Neuronal stem cell (in vitro differentiated cells): ENCODE data around the gene ROBO1.

Source experiments
- DNase-seq: peaks from one replicate; pipeline ENCODE4 v3.0.0-alpha.2; 2013; ENCODE audit warnings: low spot score
- H2AFZ ChIP-seq: one replicate; pipeline ENCODE4 v1.6.1; 2013; ENCODE audit warnings: mild to moderate bottlenecking, low read length, inconsistent platforms
- H2AK5ac ChIP-seq: 2 replicates; pipeline ENCODE4 v1.6.1; 2013; ENCODE audit warnings: low read depth, mild to moderate bottlenecking, inconsistent platforms, low read length, moderate library complexity, mixed read lengths
- H2BK120ac ChIP-seq: 2 replicates; pipeline ENCODE4 v1.6.1; 2013; ENCODE audit warnings: low read depth, mild to moderate bottlenecking, inconsistent platforms, low read length, moderate library complexity, mixed read lengths
- H2BK12ac ChIP-seq: one replicate; pipeline ENCODE4 v1.6.1; 2013; ENCODE audit warnings: low read length, inconsistent platforms
- H2BK15ac ChIP-seq: 2 replicates; pipeline ENCODE4 v1.6.1; 2013; ENCODE audit warnings: mild to moderate bottlenecking, low read length, inconsistent platforms, mixed read lengths
- H2BK5ac ChIP-seq: one replicate; pipeline ENCODE4 v1.6.1; 2013; ENCODE audit warnings: inconsistent platforms, mild to moderate bottlenecking, low read length, moderate library complexity
- H3K14ac ChIP-seq: one replicate; pipeline ENCODE4 v1.6.1; 2013; ENCODE audit warnings: low read length, inconsistent platforms
- H3K18ac ChIP-seq: 2 replicates; pipeline ENCODE4 v1.6.1; 2013; ENCODE audit warnings: low read length, inconsistent platforms
- H3K23ac ChIP-seq: 2 replicates; pipeline ENCODE4 v1.6.1; 2013; ENCODE audit warnings: low read depth, mild to moderate bottlenecking, mixed read lengths, low read length, inconsistent platforms; ENCODE audit not compliant: poor library complexity
- H3K27ac ChIP-seq: replicated peaks from 3 replicates; pipeline ENCODE4 v1.5.1; 2013; ENCODE audit warnings: low read length, inconsistent platforms
- H3K27me3 ChIP-seq, 3 experiments: 2 replicates each; pipeline ENCODE4 v1.6.1; 2013; ENCODE audit warnings: low read length in 3 of 3, mild to moderate bottlenecking in 2 of 3, inconsistent platforms in 1 of 3, low read depth in 1 of 3, mixed read lengths in 1 of 3, moderate library complexity in 1 of 3; ENCODE audit not compliant: control insufficient read depth in 3 of 3, insufficient read depth in 3 of 3
- H3K36me3 ChIP-seq, 2 donors: replicated peaks in 1 of 2; 2 replicates each; pipeline ENCODE4 v1.6.1; 2013; ENCODE audit warnings: low read length in 2 of 2; ENCODE audit not compliant: control insufficient read depth in 2 of 2, insufficient read depth in 2 of 2
- H3K4ac ChIP-seq: 2 replicates; pipeline ENCODE4 v1.6.1; 2013; ENCODE audit warnings: inconsistent platforms, mild to moderate bottlenecking, low read length, moderate library complexity
- H3K4me1 ChIP-seq, 2 donors: 1 replicate in 1 of 2; 2 replicates in 1 of 2; pipeline ENCODE4 v1.6.1; 2013; ENCODE audit warnings: low read length in 2 of 2, low read depth in 1 of 2; ENCODE audit not compliant: control insufficient read depth in 2 of 2, insufficient read depth in 1 of 2
- H3K4me2 ChIP-seq: one replicate; pipeline ENCODE4 v1.6.1; 2013; ENCODE audit warnings: mild to moderate bottlenecking, low read length, inconsistent platforms; ENCODE audit not compliant: insufficient read depth, poor library complexity, severe bottlenecking
- H3K4me3 ChIP-seq, 2 donors: 2 replicates each; pipeline ENCODE4 v1.5.1; 2013; ENCODE audit warnings: low read length in 2 of 2, mild to moderate bottlenecking in 2 of 2, inconsistent platforms in 1 of 2, moderate library complexity in 1 of 2
- H3K79me1 ChIP-seq: one replicate; pipeline ENCODE4 v1.6.1; 2013; ENCODE audit warnings: low read depth, mild to moderate bottlenecking, inconsistent platforms, low read length, moderate library complexity
- H3K9ac ChIP-seq: one replicate; pipeline ENCODE4 v1.6.1; 2013; ENCODE audit warnings: mild to moderate bottlenecking, low read depth, low read length, inconsistent platforms; ENCODE audit not compliant: poor library complexity
- H3K9me3 ChIP-seq, 2 donors: replicated peaks in 1 of 2; 2 replicates each; pipeline versions ENCODE3 to v1.6.1; 2013; ENCODE audit warnings: low read length in 2 of 2, mild to moderate bottlenecking in 2 of 2, inconsistent platforms in 1 of 2, low read depth in 1 of 2, mixed read lengths in 1 of 2, moderate library complexity in 1 of 2; ENCODE audit not compliant: control insufficient read depth in 2 of 2, insufficient read depth in 1 of 2
- H4K8ac ChIP-seq: one replicate; pipeline ENCODE4 v1.6.1; 2013; ENCODE audit warnings: low read depth, mild to moderate bottlenecking, inconsistent platforms, low read length, moderate library complexity
- H4K91ac ChIP-seq: one replicate; pipeline ENCODE4 v1.6.1; 2013; ENCODE audit warnings: low read length, low read depth, mild to moderate bottlenecking, inconsistent platforms; ENCODE audit not compliant: poor library complexity
- WGBS, 2 donors: extraction: QIAGEN DNeasy Blood & Tissue Kit; methylation state at CpG; one replicate each; pipeline ENCODE4 v1.1.7; 2013; ENCODE audit warnings: missing lambda C conversion rate in 2 of 2, mixed read lengths in 1 of 2; ENCODE audit not compliant: insufficient read length in 2 of 2, insufficient replicate concordance in 1 of 2; ENCODE audit errors: extremely low coverage in 2 of 2; 5-methylcytosine and 5-hydroxymethylcytosine counted together

ROBO1 gene

GRCh38 chr3:79236496-79236895 is 531.3 kb downstream of the ROBO1 start:
- Histone ChIP-seq H2BK15ac (no peak overlapping the region), H3K14ac (no peak overlapping the region), H3K27me3 (no peaks in the 10 kb centered on the region)

GRCh38 chr3:79233431-79234060 is 534.3 kb downstream of the ROBO1 start:
- no peak overlapping the region for H2BK5ac ChIP-seq
- no peaks in the 10 kb centered on the region for H3K36me3 ChIP-seq
- H2BK12ac ChIP-seq, result no peak overlapping the region
- H4K91ac ChIP-seq, result no peak overlapping the region
- H2BK120ac ChIP-seq, result no peak overlapping the region
- H3K4ac ChIP-seq, result no peak overlapping the region
- H3K27ac ChIP-seq, result no peak overlapping the region
- H4K8ac ChIP-seq, result no peak overlapping the region
- H3K18ac ChIP-seq, result no peak overlapping the region
- H2AK5ac ChIP-seq, result no peak overlapping the region
- no peaks in the 10 kb centered on the region for H3K4me1 ChIP-seq
- no peaks in the 10 kb centered on the region for H3K9me3 ChIP-seq
- no peak overlapping the region for H3K14ac ChIP-seq
- no peak overlapping the region for H2AFZ ChIP-seq
- H3K79me1 ChIP-seq, result no peaks in the 10 kb centered on the region
- WGBS, 2 donors, result no CpG with 5 or more reads among the region's 7 CpGs
- H3K4me3 ChIP-seq, result no peak overlapping the region
- no peak overlapping the region for H3K4me2 ChIP-seq
- no peak for DNase-seq
- H3K9ac ChIP-seq, result no peak overlapping the region
- no peaks in the 10 kb centered on the region for H3K27me3 ChIP-seq
- no peak overlapping the region for H3K23ac ChIP-seq
- H2BK15ac ChIP-seq, result no peak overlapping the region

More at GRCh38 chr3:79236496-79236895, 531.3 kb downstream of the ROBO1 start:
- no peak overlapping the region for H2BK12ac ChIP-seq
- no peak overlapping the region for H3K27ac ChIP-seq
- no peak overlapping the region for H3K4ac ChIP-seq
- no peaks in the 10 kb centered on the region for H3K36me3 ChIP-seq
- no peak overlapping the region for H2BK5ac ChIP-seq
- no peaks in the 10 kb centered on the region for H3K4me1 ChIP-seq
- H4K8ac ChIP-seq, result no peak overlapping the region
- no peak overlapping the region for H2BK120ac ChIP-seq
- H3K4me2 ChIP-seq, result no peak overlapping the region
- DNase-seq, result no peak
- no CpG with 5 or more reads among the region's 1 CpG for WGBS, 2 donors
- H3K18ac ChIP-seq, result no peak overlapping the region
- no peak overlapping the region for H2AFZ ChIP-seq
- H3K4me3 ChIP-seq, result no peak overlapping the region
- H3K9me3 ChIP-seq, result no peaks in the 10 kb centered on the region
- H2AK5ac ChIP-seq, result no peak overlapping the region
- no peak overlapping the region for H3K9ac ChIP-seq
- no peak overlapping the region for H3K23ac ChIP-seq
- no peak overlapping the region for H4K91ac ChIP-seq
- no peaks in the 10 kb centered on the region for H3K79me1 ChIP-seq

- H3K4me1 ChIP-seq, result no peaks in the 10 kb centered on the region
- no peak overlapping the region for H3K4me3 ChIP-seq
- H3K27ac ChIP-seq, result no peak overlapping the region
- no peaks in the 10 kb centered on the region for H3K9me3 ChIP-seq
- H3K36me3 ChIP-seq, result no peaks in the 10 kb centered on the region
- WGBS, 2 donors, result no CpG with 5 or more reads among the region's 1 CpG
- H3K14ac ChIP-seq, result no peak overlapping the region
- H2AFZ ChIP-seq, result no peak overlapping the region
- H2BK5ac ChIP-seq, result no peak overlapping the region
- no peak overlapping the region for H3K4ac ChIP-seq
- no peak for DNase-seq
- no peak overlapping the region for H4K91ac ChIP-seq
- no peak overlapping the region for H2BK120ac ChIP-seq
- H3K27me3 ChIP-seq, result no peaks in the 10 kb centered on the region
- H2BK15ac ChIP-seq, result no peak overlapping the region
- no peak overlapping the region for H2BK12ac ChIP-seq
- H3K79me1 ChIP-seq, result no peaks in the 10 kb centered on the region
- no peak overlapping the region for H2AK5ac ChIP-seq
- no peak overlapping the region for H3K4me2 ChIP-seq
- no peak overlapping the region for H4K8ac ChIP-seq
- H3K23ac ChIP-seq, result no peak overlapping the region
- H3K18ac ChIP-seq, result no peak overlapping the region
- no peak overlapping the region for H3K9ac ChIP-seq
Measured at GRCh38 chr3:79230266-79230665, 537.5 kb downstream of the ROBO1 start.

GRCh38 chr3:79217096-79217495 is 550.7 kb downstream of the ROBO1 start:
- H3K23ac ChIP-seq, result no peak overlapping the region
- no peak overlapping the region for H2BK12ac ChIP-seq
- WGBS, 2 donors, result no CpG with 5 or more reads among the region's 2 CpGs
- no peak overlapping the region for H3K4me2 ChIP-seq
- H3K4me3 ChIP-seq, result no peak overlapping the region
- H2AFZ ChIP-seq, result no peak overlapping the region
- no peaks in the 10 kb centered on the region for H3K9me3 ChIP-seq
- H3K18ac ChIP-seq, result no peak overlapping the region
- no peaks in the 10 kb centered on the region for H3K36me3 ChIP-seq
- no peak overlapping the region for H2BK120ac ChIP-seq
- no peaks in the 10 kb centered on the region for H3K27me3 ChIP-seq
- H3K79me1 ChIP-seq, result no peaks in the 10 kb centered on the region
- H3K4me1 ChIP-seq, result no peaks in the 10 kb centered on the region
- no peak overlapping the region for H2AK5ac ChIP-seq
- no peak overlapping the region for H3K9ac ChIP-seq
- H2BK15ac ChIP-seq, result no peak overlapping the region
- H3K4ac ChIP-seq, result no peak overlapping the region
- no peak overlapping the region for H4K91ac ChIP-seq
- no peak overlapping the region for H4K8ac ChIP-seq
- no peak overlapping the region for H3K14ac ChIP-seq
- no peak overlapping the region for H2BK5ac ChIP-seq
- no peak for DNase-seq
- H3K27ac ChIP-seq, result no peak overlapping the region
